Testis (tissue), 3 donors: ENCODE data around the gene RNF224. TPM values are rescaled to one million over a fixed set of nuclear protein-coding genes. Genes with fewer than 3 reads are reported as not detected.

Experiments
- DNase-seq: peaks from one replicate; pipeline ENCODE4 v3.0.0-alpha.2; 2019
- H3K27ac ChIP-seq, 2 donors: fragments of 200-600 bp; sonication (generic); one replicate each; pipeline ENCODE4 v1.5.1; 2019
- H3K27me3 ChIP-seq: fragments of 200-600 bp; sonication (generic); one replicate; pipeline ENCODE4 v1.5.1; 2019
- H3K36me3 ChIP-seq: fragments of 200-600 bp; sonication (generic); one replicate; pipeline ENCODE4 v1.5.1; 2017; ENCODE audit warnings: low read depth; ENCODE audit errors: missing control alignments
- H3K4me1 ChIP-seq: fragments of 200-600 bp; sonication (generic); one replicate; pipeline ENCODE4 v1.5.1; 2019
- H3K4me3 ChIP-seq, 2 donors: fragments of 200-600 bp; sonication (generic); one replicate each; pipeline ENCODE4 v1.5.1; 2017 to 2019
- H3K9me3 ChIP-seq: fragments of 200-600 bp; sonication (generic); one replicate; pipeline ENCODE4 v1.5.1; 2017
- CTCF ChIP-seq, 3 experiments: fragments of 450-650 bp in 2 of 3; fragments of 200-600 bp in 1 of 3; sonication (generic) in 1 of 3; IDR thresholded peaks; one replicate each; pipeline ENCODE4 v1.5.1; 2016 to 2019; ENCODE audit warnings: antibody characterized with exemption in 3 of 3, mild to moderate bottlenecking in 2 of 3, moderate library complexity in 1 of 3
- POLR2A ChIP-seq: fragments of 450-650 bp; IDR thresholded peaks from one replicate; pipeline ENCODE4 v1.6.1; 2017; ENCODE audit warnings: antibody characterized with exemption, mild to moderate bottlenecking, moderate library complexity
- WGBS, 2 donors: methylation state at CpG; one replicate each; pipeline ENCODE4 v1.1.5; 2018; 5-methylcytosine and 5-hydroxymethylcytosine counted together
- intact Hi-C: fragments of 100-400 bp; cut with DNase I; formaldehyde crosslinking; loops from one replicate; pipeline ENCODE4 v1.15.1; 2023; ENCODE audit warnings: low total_unique reads
- polyA plus RNA-seq: library from polyadenylated mRNA; stranded (reverse); fragments of 350-450 nt; fragmentation: Illumina TruSeq; extraction: RNeasy Lipid Tissue Mini Kit (QIAGEN cat#74804); gene quantifications from one replicate; pipeline ENCODE4 v1.2.3, GENCODE V29; 2014; ENCODE audit warnings: low read depth, low replicate concordance; ENCODE audit not compliant: insufficient read depth
- total RNA-seq, 2 donors: library from RNA; depleted of rRNA; stranded (reverse); fragments of >200 nt; gene quantifications; one replicate each; pipeline ENCODE4 v1.2.3, GENCODE V29; 2016

Gene RNF224
- total and polyA plus RNA-seq, 3 donors from 2014 or later, result 0.17 to 0.71 (median 0.37) TPM

GRCh38 chr9:137189297-137190295, 37.7 kb upstream of the RNF224 start:
- WGBS, 2 donors, result 33 to 40% methylated on average over 6 to 23 of the region's 23 CpGs
- H3K36me3 ChIP-seq, result no peaks in the 10 kb centered on the region

GRCh38 chr9:137190315-137190856, 36.9 kb upstream of the RNF224 start:
- intact Hi-C loops, result no loop called here
- 71 to 76% methylated on average over 9 of the region's 9 CpGs for WGBS, 2 donors
- Histone ChIP-seq H3K4me3 (no peak overlapping the region), H3K27me3 (no peaks in the 10 kb centered on the region), H3K27ac (no peak overlapping the region), H3K36me3 (no peaks in the 10 kb centered on the region), H3K4me1 (peaks cover 26% of the 10 kb centered on the region), H3K9me3 (no peaks in the 10 kb centered on the region)
- no peak for DNase-seq
- TF ChIP-seq POLR2A (no peak), CTCF (IDR thresholded peaks at IDR 0.05) (no peak)

More at GRCh38 chr9:137189297-137190295, 37.7 kb upstream of the RNF224 start:
- H3K9me3 ChIP-seq, result no peaks in the 10 kb centered on the region
- H3K27me3 ChIP-seq, result no peaks in the 10 kb centered on the region
- intact Hi-C loops, result no loop called here
- no peak for DNase-seq
- no peak for TF ChIP-seq POLR2A
- TF ChIP-seq CTCF (IDR thresholded peaks at IDR 0.05), result no peak
- H3K27ac ChIP-seq, result peak overlapping the region; percentile 68 to 86
- H3K4me3 ChIP-seq, result peak overlapping the region; percentile 96 to 98
- H3K4me1 ChIP-seq, result peaks cover 26% of the 10 kb centered on the region

DNA sequence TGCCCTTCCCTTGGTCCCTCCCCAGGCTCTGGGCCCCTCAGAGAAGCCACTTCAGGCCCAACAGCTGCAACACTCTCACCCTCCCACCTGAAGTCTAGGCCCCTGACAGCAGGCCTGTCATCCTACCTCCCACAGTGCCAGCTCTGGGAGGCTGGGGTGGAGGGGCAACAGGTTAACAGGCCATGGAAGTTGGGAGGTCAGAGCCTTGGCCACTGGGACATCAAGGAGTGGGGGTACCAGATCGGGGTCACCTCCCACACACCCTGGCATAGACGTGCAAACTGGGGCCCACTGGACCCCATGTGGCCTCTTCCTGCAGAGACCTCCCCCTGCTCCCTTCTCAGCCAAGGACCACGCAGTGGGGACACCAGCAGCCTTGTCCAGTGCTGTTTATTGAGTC, 36.1 kb upstream of the RNF224 start:
- Histone ChIP-seq H3K36me3 (no peaks in the 10 kb centered on the region), H3K4me1 (peaks cover 26% of the 10 kb centered on the region), H3K9me3 (no peaks in the 10 kb centered on the region), H3K27me3 (no peaks in the 10 kb centered on the region), H3K4me3 (no peak overlapping the region), H3K27ac (no peak overlapping the region)
- no peak for DNase-seq
- WGBS, 2 donors, result 64 to 86% methylated on average over 1 to 3 of the region's 3 CpGs
- TF ChIP-seq CTCF (IDR thresholded peaks at IDR 0.05) (no peak), POLR2A (no peak)
- intact Hi-C loops, result no loop called here

DNA sequence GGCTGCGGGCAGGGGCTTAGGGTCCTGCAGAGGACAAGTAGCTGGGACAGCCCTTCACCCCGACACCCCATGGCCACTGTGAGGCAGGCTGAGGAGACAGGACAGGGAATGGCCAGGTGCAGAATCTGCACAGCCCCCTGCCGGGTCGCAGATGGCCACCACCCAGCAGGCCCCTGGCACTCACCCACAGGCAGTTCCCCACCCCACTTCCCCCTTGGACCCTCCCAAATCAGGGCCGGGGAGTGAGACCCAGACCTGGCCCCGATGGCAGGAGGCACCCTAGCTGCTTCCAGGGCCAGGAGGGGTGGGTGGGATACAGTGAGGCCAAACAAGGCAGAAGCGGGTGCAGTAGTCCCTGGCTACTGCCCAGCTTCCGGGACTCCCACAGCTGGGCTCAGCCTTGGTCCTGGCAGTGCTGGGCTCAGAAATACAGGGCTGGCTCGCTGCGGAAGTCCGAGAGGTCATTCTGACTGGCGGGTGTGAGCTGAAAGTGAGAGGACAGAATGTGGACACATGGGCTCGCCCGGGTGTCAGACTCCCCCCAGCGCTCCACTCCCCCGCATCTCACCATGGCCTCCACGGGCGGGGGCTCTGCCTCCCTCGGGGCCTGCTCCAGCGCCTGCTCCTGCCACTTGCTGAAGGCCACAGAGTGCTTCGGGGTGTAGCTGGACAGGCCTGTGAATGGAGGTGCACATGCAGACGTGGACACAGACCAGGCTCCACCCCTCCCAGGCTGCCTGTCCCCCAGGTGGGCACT, 35.4 kb upstream of the RNF224 start:
- no peaks in the 10 kb centered on the region for H3K9me3 ChIP-seq
- TF ChIP-seq POLR2A, result no peak
- no peak for TF ChIP-seq CTCF (IDR thresholded peaks at IDR 0.05)
- WGBS, 2 donors, result 48 to 68% methylated on average over 3 to 22 of the region's 22 CpGs
- H3K36me3 ChIP-seq, result no peaks in the 10 kb centered on the region
- H3K4me1 ChIP-seq, result peaks cover 20% of the 10 kb centered on the region
- no peak overlapping the region for H3K27ac ChIP-seq
- no peak overlapping the region for H3K4me3 ChIP-seq
- intact Hi-C loops, result no loop called here
- no peaks in the 10 kb centered on the region for H3K27me3 ChIP-seq
- no peak for DNase-seq
